GM18870 (cell line): ENCODE measurements around the gene PRELID1.
A peak's percentile ranks its signal among the peaks of the same experiment; 100 is the strongest.
"Not testable (repeated sequence)": the region's sequence is repeated elsewhere in the genome, so short reads cannot be mapped to it uniquely, and the experiment has no call there.

Experiments used
- ATAC-seq: cut with Tn5 transposase; IDR thresholded peaks from one replicate; pipeline ENCODE4 v1.9.1; 2021; ENCODE audit warnings: moderate library complexity; ENCODE audit not compliant: unreplicated experiment

PRELID1 gene

GRCh38 chr5:177297922-177298321 lies 5.7 kb upstream of the PRELID1 start:
- no peak for ATAC-seq

- ATAC-seq, result no peak
Measured at GRCh38 chr5:177299697-177300096, 3.9 kb upstream of the PRELID1 start.

GRCh38 chr5:177300236-177300880 lies 3.2 kb upstream of the PRELID1 start:
- ATAC-seq, result peak; percentile 56

- no peak for ATAC-seq
Measured at GRCh38 chr5:177300951-177301350, 2.6 kb upstream of the PRELID1 start.

GRCh38 chr5:177301503-177302165 lies 2.0 kb upstream of the PRELID1 start:
- no peak for ATAC-seq

- no peak for ATAC-seq
Measured at GRCh38 chr5:177302354-177303110, 1.1 kb upstream of the PRELID1 start.

GRCh38 chr5:177303925-177304391 lies 359 bp downstream of the PRELID1 start:
- no peak for ATAC-seq

- no peak for ATAC-seq
Measured at GRCh38 chr5:177304392-177305119, 957 bp downstream of the PRELID1 start.

GRCh38 chr5:177306103-177306640 lies 2.6 kb downstream of the PRELID1 start:
- not testable (repeated sequence) for ATAC-seq

GRCh38 chr5:177306674-177307543 lies 3.3 kb downstream of the PRELID1 start:
- ATAC-seq, result no peak

GRCh38 chr5:177307544-177308363 lies 4.2 kb downstream of the PRELID1 start:
- no peak for ATAC-seq

GRCh38 chr5:177308740-177309139 lies 5.1 kb downstream of the PRELID1 start:
- ATAC-seq, result no peak

GRCh38 chr5:177309351-177310191 lies 6.0 kb downstream of the PRELID1 start:
- no peak for ATAC-seq

- ATAC-seq, result no peak
Measured at GRCh38 chr5:177310332-177310731, 6.7 kb downstream of the PRELID1 start.

- ATAC-seq, result no peak
Measured at GRCh38 chr5:177310757-177311391, 7.3 kb downstream of the PRELID1 start.

GRCh38 chr5:177311392-177311722 lies 7.8 kb downstream of the PRELID1 start:
- no peak for ATAC-seq

GRCh38 chr5:177311723-177312648 lies 8.4 kb downstream of the PRELID1 start, which contains the start of gene MXD3:
MXD3 (minus strand) TSS chr5:177311898; CDS start chr5:177311830, 68 bp downstream.
- peak; percentile 44 for ATAC-seq
